ENCODE measurements around the gene ENPP7.

GRCh38 chr17:79785900-79786810 is 55.4 kb downstream of the ENPP7 start:
- TF ChIP-seq CTCF (IDR thresholded peaks at IDR 0.05): no peak
- TF ChIP-seq POLR2A (IDR thresholded peaks at IDR 0.05): no peak

Data from lower leg skin (tissue), 3 donors.